Measurements from ENCODE around the gene BMP4. TPM values are rescaled to one million over a fixed set of nuclear protein-coding genes. Genes with fewer than 3 reads are reported as not detected.
A peak's percentile ranks its signal among the peaks of the same experiment; 100 is the strongest.

Gene BMP4
- total and polyA plus RNA-seq, 2 of the 13 experiments (the other 11 are each of a cell fraction or from before 2014, with no cell fraction given): 56.4 to 169 TPM

DNA sequence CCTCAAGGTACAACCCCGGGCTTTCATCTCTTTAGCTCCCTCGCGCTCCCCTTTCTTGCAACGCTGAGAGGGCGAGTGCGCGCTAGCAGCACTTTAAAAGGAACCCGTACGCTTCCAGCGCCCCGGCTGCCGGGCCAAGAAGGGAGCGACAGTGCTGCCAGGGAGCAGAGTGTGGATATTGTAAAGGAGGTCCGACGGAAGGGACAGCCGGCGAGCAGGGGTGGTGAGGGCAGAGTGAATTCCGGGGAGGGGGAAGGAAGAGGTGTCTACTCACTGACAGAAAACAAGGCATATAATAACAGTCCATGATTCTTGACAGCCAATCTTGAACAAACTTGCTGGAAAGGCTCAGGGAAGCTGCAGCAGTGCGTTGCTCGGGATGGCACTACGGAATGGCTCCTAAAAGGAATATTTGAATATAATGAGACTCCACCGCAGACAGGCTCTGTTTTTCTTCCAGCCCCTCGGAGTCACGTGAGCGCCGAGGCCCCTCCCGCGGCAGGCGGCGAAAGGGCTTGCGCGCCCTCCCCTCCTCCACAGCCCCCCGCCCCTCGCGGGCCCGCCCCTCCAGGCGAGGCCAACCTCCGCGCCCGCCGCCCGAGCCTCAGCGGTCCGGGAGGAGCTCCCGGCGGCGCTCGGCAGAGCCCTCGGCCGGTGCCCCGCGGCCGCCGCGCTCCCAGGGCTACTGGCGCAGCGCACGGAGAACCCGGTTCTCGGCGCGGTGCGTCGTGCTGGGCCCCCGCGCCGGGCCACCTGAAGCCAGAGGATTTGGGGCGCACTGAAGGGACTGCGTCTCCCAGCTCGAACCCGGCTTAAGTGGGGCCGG is 3.4 kb downstream of the BMP4 start (continued):
- TF ChIP-seq, protein P1, sequence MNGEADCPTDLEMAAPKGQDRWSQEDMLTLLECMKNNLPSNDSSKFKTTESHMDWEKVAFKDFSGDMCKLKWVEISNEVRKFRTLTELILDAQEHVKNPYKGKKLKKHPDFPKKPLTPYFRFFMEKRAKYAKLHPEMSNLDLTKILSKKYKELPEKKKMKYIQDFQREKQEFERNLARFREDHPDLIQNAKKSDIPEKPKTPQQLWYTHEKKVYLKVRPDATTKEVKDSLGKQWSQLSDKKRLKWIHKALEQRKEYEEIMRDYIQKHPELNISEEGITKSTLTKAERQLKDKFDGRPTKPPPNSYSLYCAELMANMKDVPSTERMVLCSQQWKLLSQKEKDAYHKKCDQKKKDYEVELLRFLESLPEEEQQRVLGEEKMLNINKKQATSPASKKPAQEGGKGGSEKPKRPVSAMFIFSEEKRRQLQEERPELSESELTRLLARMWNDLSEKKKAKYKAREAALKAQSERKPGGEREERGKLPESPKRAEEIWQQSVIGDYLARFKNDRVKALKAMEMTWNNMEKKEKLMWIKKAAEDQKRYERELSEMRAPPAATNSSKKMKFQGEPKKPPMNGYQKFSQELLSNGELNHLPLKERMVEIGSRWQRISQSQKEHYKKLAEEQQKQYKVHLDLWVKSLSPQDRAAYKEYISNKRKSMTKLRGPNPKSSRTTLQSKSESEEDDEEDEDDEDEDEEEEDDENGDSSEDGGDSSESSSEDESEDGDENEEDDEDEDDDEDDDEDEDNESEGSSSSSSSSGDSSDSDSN (CRISPR knock-in tag; IDR thresholded peaks at IDR 0.05): peak; percentile 83; the same call in 1 of the 2 replicates
- TF ChIP-seq BHLHE40 (IDR thresholded peaks at IDR 0.05; ENCODE audit: low read length) (peak; percentile 91), JUN (CRISPR knock-in tag; IDR thresholded peaks at IDR 0.05) (no peak), SMC3 (IDR thresholded peaks at IDR 0.05; ENCODE audit: low read length) (no peak), ZNF672 (CRISPR knock-in tag; IDR thresholded peaks at IDR 0.05) (no peak), ZFP82 (CRISPR knock-in tag; IDR thresholded peaks at IDR 0.05; ENCODE audit: borderline replicate concordance) (no peak), ZNF10 (CRISPR knock-in tag; IDR thresholded peaks at IDR 0.05; ENCODE audit: borderline replicate concordance, low read depth) (no peak), TAF1 (CRISPR knock-in tag; IDR thresholded peaks at IDR 0.05) (peak; percentile 67), ZNF205 (CRISPR knock-in tag; IDR thresholded peaks at IDR 0.05) (0 out of 2 replicates have a peak, but pooled peaks have one; percentile 45), ZSCAN21 (CRISPR knock-in tag; IDR thresholded peaks at IDR 0.05; ENCODE audit: borderline replicate concordance) (peak; percentile 57; the same call in 1 of the 2 replicates), ZNF431 (CRISPR knock-in tag; IDR thresholded peaks at IDR 0.05; ENCODE audit: borderline replicate concordance, low read depth) (no peak), ZFX (CRISPR knock-in tag; IDR thresholded peaks at IDR 0.05; ENCODE audit: low read depth) (peak; percentile 50; the same call in 1 of the 2 replicates), SP5 (CRISPR knock-in tag; IDR thresholded peaks at IDR 0.05; ENCODE audit: borderline replicate concordance, low read depth) (peak; percentile 29; the same call in 1 of the 2 replicates), HNRNPLL (IDR thresholded peaks at IDR 0.05; ENCODE audit: low read depth, low read length, poor library complexity, severe bottlenecking) (peak; percentile 88), ZBTB20 (CRISPR knock-in tag; IDR thresholded peaks at IDR 0.05; ENCODE audit: borderline replicate concordance, low read depth) (no peak), ZNF761 (CRISPR knock-in tag; conservative IDR thresholded peaks at IDR 0.05) (0 out of 2 replicates have a peak, but pooled peaks have one; percentile 39), TBX3 (IDR thresholded peaks at IDR 0.05; ENCODE audit: borderline replicate concordance) (no peak), POLR2G (IDR thresholded peaks at IDR 0.05; ENCODE audit: low read depth, low read length) (peak; percentile 88)
- TF ChIP-seq, protein P2, sequence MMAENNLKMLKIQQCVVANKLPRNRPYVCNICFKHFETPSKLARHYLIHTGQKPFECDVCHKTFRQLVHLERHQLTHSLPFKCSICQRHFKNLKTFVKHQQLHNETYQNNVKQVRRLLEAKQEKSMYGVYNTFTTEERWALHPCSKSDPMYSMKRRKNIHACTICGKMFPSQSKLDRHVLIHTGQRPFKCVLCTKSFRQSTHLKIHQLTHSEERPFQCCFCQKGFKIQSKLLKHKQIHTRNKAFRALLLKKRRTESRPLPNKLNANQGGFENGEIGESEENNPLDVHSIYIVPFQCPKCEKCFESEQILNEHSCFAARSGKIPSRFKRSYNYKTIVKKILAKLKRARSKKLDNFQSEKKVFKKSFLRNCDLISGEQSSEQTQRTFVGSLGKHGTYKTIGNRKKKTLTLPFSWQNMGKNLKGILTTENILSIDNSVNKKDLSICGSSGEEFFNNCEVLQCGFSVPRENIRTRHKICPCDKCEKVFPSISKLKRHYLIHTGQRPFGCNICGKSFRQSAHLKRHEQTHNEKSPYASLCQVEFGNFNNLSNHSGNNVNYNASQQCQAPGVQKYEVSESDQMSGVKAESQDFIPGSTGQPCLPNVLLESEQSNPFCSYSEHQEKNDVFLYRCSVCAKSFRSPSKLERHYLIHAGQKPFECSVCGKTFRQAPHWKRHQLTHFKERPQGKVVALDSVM (CRISPR knock-in tag; IDR thresholded peaks at IDR 0.05): peak; percentile 30; the same call in 1 of the 2 replicates
- TF ChIP-seq, protein P3, sequence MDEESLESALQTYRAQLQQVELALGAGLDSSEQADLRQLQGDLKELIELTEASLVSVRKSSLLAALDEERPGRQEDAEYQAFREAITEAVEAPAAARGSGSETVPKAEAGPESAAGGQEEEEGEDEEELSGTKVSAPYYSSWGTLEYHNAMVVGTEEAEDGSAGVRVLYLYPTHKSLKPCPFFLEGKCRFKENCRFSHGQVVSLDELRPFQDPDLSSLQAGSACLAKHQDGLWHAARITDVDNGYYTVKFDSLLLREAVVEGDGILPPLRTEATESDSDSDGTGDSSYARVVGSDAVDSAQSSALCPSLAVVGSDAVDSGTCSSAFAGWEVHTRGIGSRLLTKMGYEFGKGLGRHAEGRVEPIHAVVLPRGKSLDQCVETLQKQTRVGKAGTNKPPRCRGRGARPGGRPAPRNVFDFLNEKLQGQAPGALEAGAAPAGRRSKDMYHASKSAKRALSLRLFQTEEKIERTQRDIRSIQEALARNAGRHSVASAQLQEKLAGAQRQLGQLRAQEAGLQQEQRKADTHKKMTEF (CRISPR knock-in tag; IDR thresholded peaks at IDR 0.05): peak; percentile 21; the same call in 1 of the 2 replicates
- TF ChIP-seq, protein P4, sequence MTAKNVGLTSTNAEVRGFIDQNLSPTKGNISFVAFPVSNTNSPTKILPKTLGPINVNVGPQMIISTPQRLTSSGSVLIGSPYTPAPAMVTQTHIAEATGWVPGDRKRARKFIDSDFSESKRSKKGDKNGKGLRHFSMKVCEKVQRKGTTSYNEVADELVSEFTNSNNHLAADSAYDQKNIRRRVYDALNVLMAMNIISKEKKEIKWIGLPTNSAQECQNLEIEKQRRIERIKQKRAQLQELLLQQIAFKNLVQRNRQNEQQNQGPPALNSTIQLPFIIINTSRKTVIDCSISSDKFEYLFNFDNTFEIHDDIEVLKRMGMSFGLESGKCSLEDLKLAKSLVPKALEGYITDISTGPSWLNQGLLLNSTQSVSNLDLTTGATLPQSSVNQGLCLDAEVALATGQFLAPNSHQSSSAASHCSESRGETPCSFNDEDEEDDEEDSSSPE (CRISPR knock-in tag; IDR thresholded peaks at IDR 0.05): 0 out of 2 replicates have a peak, but pooled peaks have one; percentile 18

All from HepG2 (cell line).